HCT116 (cell line): ENCODE measurements around the gene C11orf54. TPM values are rescaled to one million over a fixed set of nuclear protein-coding genes. Genes with fewer than 3 reads are reported as not detected.

ENCODE experiments used
- ATAC-seq: fragments of 200-7000 bp; cut with Tn5 transposase; 2 replicates; pipeline ENCODE4 v1.9.1; 2020; ENCODE audit warnings: mild to moderate bottlenecking, moderate library complexity
- BruUV-seq: library from RNA; stranded (reverse); fragments of 400-500 nt; replicated peaks from 2 replicates; lab custom pipeline; 2021; lab: Mats Ljungman, UMichigan
- CTCF ChIA-PET: fragments of 300-600 bp; sonication (Branson Sonifier 250); formaldehyde crosslinking; loops from one replicate; lab custom pipeline; 2021; ENCODE audit warnings: antibody characterized with exemption; lab: Charles Lee
- POLR2A ChIA-PET: fragments of 300-600, 350-600 bp; sonication (Branson Sonifier 250); formaldehyde crosslinking; loops from one replicate; lab custom pipeline; 2021; ENCODE audit warnings: antibody characterized with exemption; lab: Charles Lee
- RAD21 ChIA-PET, 2 experiments: fragments of 300-600 bp; sonication (Branson Sonifier 250); formaldehyde crosslinking; loops; one replicate each; lab custom pipeline; 2023; ENCODE audit warnings: low total read pairs in 2 of 2; ENCODE audit not compliant: uncharacterized antibody in 2 of 2, unreplicated experiment in 2 of 2, low non-redundant PET in 1 of 2; lab: Charles Lee
- DNase-seq: peaks from one replicate; pipeline ENCODE4 v3.0.0-alpha.2; 2010; ENCODE audit warnings: low read depth, low spot score
- H2AFZ ChIP-seq: fragments of 200-600 bp; shearing (Covaris generic), sonication (generic); 2 replicates; pipeline ENCODE4 v1.6.1; 2017; ENCODE audit warnings: low read depth, mixed run types, mixed read lengths, antibody characterized with exemption, low read length; ENCODE audit not compliant: poor library complexity, severe bottlenecking
- H3K27ac ChIP-seq: 2 replicates; pipeline ENCODE4 v1.5.1; 2012; ENCODE audit warnings: low read depth, low read length
- H3K27me3 ChIP-seq: fragments of 200-600 bp; sonication (generic); 2 replicates; pipeline ENCODE4 v1.6.1; 2016; ENCODE audit warnings: mixed run types, low read length, mixed read lengths; ENCODE audit not compliant: insufficient read depth
- H3K36me3 ChIP-seq, 2 experiments: fragments of 200-500 bp in 1 of 2; fragments of 200-600 bp in 1 of 2; sonication (Bioruptor generic) in 1 of 2; sonication (generic) in 1 of 2; 2 replicates each; pipeline versions ENCODE4 v1.5.1 to v1.6.1; 2014 to 2016; ENCODE audit warnings: low read length in 2 of 2, inconsistent platforms in 1 of 2, mixed read lengths in 1 of 2, mixed run types in 1 of 2; ENCODE audit not compliant: insufficient read depth in 2 of 2, control insufficient read depth in 1 of 2
- H3K4me1 ChIP-seq, 2 experiments: fragments of 200-600 bp in 1 of 2; sonication (generic) in 1 of 2; 2 replicates each; pipeline versions ENCODE4 v1.5.1 to v1.6.1; 2012 to 2017; ENCODE audit warnings: low read length in 2 of 2, inconsistent platforms in 1 of 2, mild to moderate bottlenecking in 1 of 2, mixed read lengths in 1 of 2, mixed run types in 1 of 2, moderate library complexity in 1 of 2; ENCODE audit not compliant: insufficient read depth in 2 of 2, control insufficient read depth in 1 of 2
- H3K4me2 ChIP-seq: fragments of 200-600 bp; sonication (generic); 2 replicates; pipeline ENCODE4 v1.6.1; 2017; ENCODE audit warnings: mixed run types, low read length, mixed read lengths
- H3K4me3 ChIP-seq, 2 experiments: fragments of 200-600 bp in 1 of 2; sonication (generic) in 1 of 2; replicated peaks in 1 of 2; 2 replicates each; pipeline ENCODE4 v1.5.1; 2011 to 2016; ENCODE audit warnings: low read length in 2 of 2, control low read depth in 1 of 2, low read depth in 1 of 2, mild to moderate bottlenecking in 1 of 2, mixed read lengths in 1 of 2, mixed run types in 1 of 2
- H3K79me2 ChIP-seq: fragments of 200-600 bp; sonication (generic); 2 replicates; pipeline ENCODE4 v1.6.1; 2017; ENCODE audit warnings: mild to moderate bottlenecking, mixed run types, low read length, moderate library complexity, mixed read lengths; ENCODE audit not compliant: insufficient read depth
- H3K9ac ChIP-seq: fragments of 200-600 bp; sonication (generic); 2 replicates; pipeline ENCODE4 v1.6.1; 2016; ENCODE audit warnings: low read length, mixed read lengths
- H3K9me2 ChIP-seq: fragments of 200-600 bp; sonication (generic), shearing (Covaris generic); 2 replicates; pipeline ENCODE4 v1.6.1; 2017; ENCODE audit warnings: mixed run types, mild to moderate bottlenecking, moderate library complexity; ENCODE audit not compliant: insufficient read depth
- H3K9me3 ChIP-seq, 2 experiments: fragments of 200-500 bp in 1 of 2; fragments of 200-600 bp in 1 of 2; sonication (Bioruptor generic) in 1 of 2; sonication (generic) in 1 of 2; 2 replicates each; pipeline ENCODE4 v1.6.1; 2014 to 2017; ENCODE audit warnings: low read length in 2 of 2, mixed read lengths in 2 of 2, inconsistent platforms in 1 of 2, low read depth in 1 of 2, mild to moderate bottlenecking in 1 of 2, mixed run types in 1 of 2, moderate library complexity in 1 of 2; ENCODE audit not compliant: control insufficient read depth in 1 of 2, insufficient read depth in 1 of 2
- H4K20me1 ChIP-seq: fragments of 200-600 bp; sonication (generic), shearing (Covaris generic); 2 replicates; pipeline ENCODE4 v1.6.1; 2017; ENCODE audit warnings: mixed run types, mild to moderate bottlenecking, moderate library complexity; ENCODE audit not compliant: insufficient read depth
- CEBPB ChIP-seq: IDR thresholded peaks from 2 replicates; pipeline ENCODE4 v1.6.1; 2012; ENCODE audit warnings: low read depth
- EZH2phosphoT487 ChIP-seq: fragments of 200-600 bp; IDR thresholded peaks from 2 replicates; pipeline ENCODE4 v1.6.1; 2018; ENCODE audit warnings: antibody characterized with exemption, borderline replicate concordance
- FOSL1 ChIP-seq: IDR thresholded peaks from 2 replicates; pipeline ENCODE4 v1.6.1; 2012; ENCODE audit warnings: low read depth
- MAX ChIP-seq: IDR thresholded peaks from 2 replicates; pipeline ENCODE4 v1.6.1; 2012
- SIN3A ChIP-seq: IDR thresholded peaks from 2 replicates; pipeline ENCODE4 v1.6.1; 2012; ENCODE audit warnings: low read depth
- ZBTB33 ChIP-seq: IDR thresholded peaks from 2 replicates; pipeline ENCODE4 v1.6.1; 2011; ENCODE audit warnings: mild to moderate bottlenecking, low read length, moderate library complexity; ENCODE audit not compliant: insufficient replicate concordance; ENCODE audit errors: extremely low read depth
- intact Hi-C: fragments of 100-400 bp; cut with micrococcal nuclease; formaldehyde crosslinking; loops from 2 replicates; pipeline ENCODE4 v1.10.0; 2022
- total RNA-seq: library from RNA; stranded (reverse); gene quantifications from one replicate; pipeline ENCODE4 v1.2.1, GENCODE V29; 2021; ENCODE audit not compliant: unreplicated experiment

C11orf54 gene
- total RNA-seq, 1 experiment from 2014 or later: 26.1 TPM

GRCh38 chr11:93740730-93741093 lies 760 bp upstream of the C11orf54 start:
- Histone ChIP-seq H3K4me1 (peaks cover 20 to 31% of the 10 kb centered on the region in 2 experiments), H3K9ac (peak overlapping the region; percentile 98), H4K20me1 (peaks cover 37% of the 10 kb centered on the region), H3K36me3 (peaks cover 41 to 48% of the 10 kb centered on the region in 2 experiments), H2AFZ (no peak overlapping the region), H3K79me2 (peaks cover 73% of the 10 kb centered on the region), H3K27ac (peak overlapping the region; percentile 86), H3K9me3 (no peaks in the 10 kb centered on the region), H3K4me2 (peak overlapping the region; percentile 83), H3K9me2 (no peaks in the 10 kb centered on the region), H3K27me3 (no peaks in the 10 kb centered on the region), H3K4me3 (peak overlapping the region; percentile 79 to 86)
- TF ChIP-seq ZBTB33 (no peak), SIN3A (0 out of 2 replicates have a peak, but pooled peaks have one; percentile 13), MAX (peak; percentile 81), FOSL1 (0 out of 2 replicates have a peak, but pooled peaks have one; percentile 13)
- intact Hi-C loops: loop anchor here (2.0 kb wide), 2 partner anchors 44 to 388 kb away; partner anchors contain the start of genes MED17 and PANX1
- ATAC-seq (peak; percentile 39), DNase-seq (no peak)
- RAD21 ChIA-PET: interaction anchor here in 1 of 2 experiments (1.2 kb wide), 1 partner anchor 43 kb away, joined by 4 read pairs; the partner anchor contains the start of gene MED17
- BruUV-seq: no TSS peak
- POLR2A ChIA-PET: interaction anchor here (0.7 to 3.3 kb wide), 14 partner anchors 10 to 1843 kb away, joined by 3 to 43 read pairs (median 4); partner anchors contain the start of gene MED17
- CTCF ChIA-PET: no interaction called here

- Histone ChIP-seq H2AFZ (peak overlapping the region; percentile 52), H3K79me2 (peaks cover 62% of the 10 kb centered on the region)
- CTCF ChIA-PET: interaction anchor here (1.3 kb wide), 1 partner anchor 42 kb away, joined by 4 read pairs; the partner anchor contains the start of gene MED17
These were observed 382 bp downstream of the C11orf54 start for GRCh38 chr11:93741882-93742226.

More at GRCh38 chr11:93741882-93742226, 382 bp downstream of the C11orf54 start:
- ChIA-PET RAD21 (interaction anchor here in 1 of 2 experiments (1.2 kb wide), 1 partner anchor 42 kb away, joined by 4 read pairs; the partner anchor contains the start of gene MED17), POLR2A (interaction anchor here (0.7 to 3.3 kb wide), 18 partner anchors 9 to 802 kb away, joined by 3 to 43 read pairs (median 4); partner anchors contain the start of genes CEP295 and MED17)
- H3K9me2 ChIP-seq: no peaks in the 10 kb centered on the region
- peaks cover 25% of the 10 kb centered on the region for H4K20me1 ChIP-seq
- H3K4me3 ChIP-seq: peak overlapping the region; percentile 79 to 86
- peaks cover 20 to 31% of the 10 kb centered on the region in 2 experiments for H3K4me1 ChIP-seq
- H3K27me3 ChIP-seq: no peaks in the 10 kb centered on the region
- ATAC-seq (peak; percentile 52), DNase-seq (no peak)
- H3K27ac ChIP-seq: peak overlapping the region; percentile 86
- H3K4me2 ChIP-seq: peak overlapping the region; percentile 83
- intact Hi-C loops: loop anchor here (2.0 kb wide), 2 partner anchors 43 to 387 kb away; partner anchors contain the start of genes MED17 and PANX1
- no peak for TF ChIP-seq EZH2phosphoT487
- TF ChIP-seq CEBPB: peak; percentile 64; the same call in 1 of the 2 replicates
- H3K9ac ChIP-seq: peak overlapping the region; percentile 98
- BruUV-seq: TSS peak; percentile 88
- H3K9me3 ChIP-seq: no peaks in the 10 kb centered on the region
- H3K36me3 ChIP-seq: peaks cover 30 to 37% of the 10 kb centered on the region in 2 experiments
